ENCODE results near the gene PADI4.

GRCh38 chr1:17276568-17276967, 31.4 kb upstream of the PADI4 start:
- TF ChIP-seq CTCF (conservative IDR thresholded peaks at IDR 0.05 in 1 of 2, IDR thresholded peaks at IDR 0.05 in 1 of 2; ENCODE audit: extremely low read depth in 1 of 2, insufficient read depth in 1 of 2, low read depth in 1 of 2, low read length in 2 of 2) (peak in 1 of 2 donors; percentile 25), EZH2 (IDR thresholded peaks at IDR 0.05; ENCODE audit: borderline replicate concordance, low read length) (no peak)

All from mammary epithelial cell (primary cell).